NCI-H146 (cell line): Measurements from ENCODE around the gene SCFD2.

ENCODE experiments used
- DNase-seq: peaks from one replicate; lab custom pipeline; 2025; lab: John Stamatoyannopoulos, UW

SCFD2 gene

GRCh38 chr4:52987392-52988056, 378.3 kb downstream of the SCFD2 start:
- DNase-seq: no peak

GRCh38 chr4:52984462-52984881, 381.4 kb downstream of the SCFD2 start:
- no peak for DNase-seq

- DNase-seq: peak; percentile 73
Measured at GRCh38 chr4:52983563-52984303, 382.1 kb downstream of the SCFD2 start.

GRCh38 chr4:52982946-52983340, 382.9 kb downstream of the SCFD2 start:
- no peak for DNase-seq

GRCh38 chr4:52982255-52982945, 383.5 kb downstream of the SCFD2 start:
- DNase-seq: peak; percentile 64

- DNase-seq: no peak
Measured at GRCh38 chr4:52979821-52980590, 385.9 kb downstream of the SCFD2 start.

- DNase-seq: no peak
Measured at GRCh38 chr4:52979020-52979419, 386.8 kb downstream of the SCFD2 start.

- no peak for DNase-seq
Measured at GRCh38 chr4:52977252-52977651, 388.6 kb downstream of the SCFD2 start.

- no peak for DNase-seq
Measured at GRCh38 chr4:52976523-52977230, 389.2 kb downstream of the SCFD2 start.

- no peak for DNase-seq
Measured at GRCh38 chr4:52968691-52969090, 397.2 kb downstream of the SCFD2 start.

- DNase-seq: no peak
Measured at GRCh38 chr4:52968241-52968640, 397.6 kb downstream of the SCFD2 start.

- DNase-seq: no peak
Measured at GRCh38 chr4:52966781-52967180, 399.1 kb downstream of the SCFD2 start.

GRCh38 chr4:52966172-52966571, 399.7 kb downstream of the SCFD2 start:
- DNase-seq: no peak

- DNase-seq: no peak
Measured at GRCh38 chr4:52964561-52965101, 401.2 kb downstream of the SCFD2 start.

- DNase-seq: no peak
Measured at GRCh38 chr4:52964011-52964410, 401.9 kb downstream of the SCFD2 start.

- DNase-seq: no peak
Measured at GRCh38 chr4:52962721-52963120, 403.1 kb downstream of the SCFD2 start.

GRCh38 chr4:52961666-52962412, 404.0 kb downstream of the SCFD2 start:
- DNase-seq: no peak

- no peak for DNase-seq
Measured at GRCh38 chr4:52959541-52959940, 406.3 kb downstream of the SCFD2 start.

GRCh38 chr4:52957835-52958631, 407.8 kb downstream of the SCFD2 start:
- DNase-seq: peak; percentile 63

GRCh38 chr4:52957220-52957686, 408.6 kb downstream of the SCFD2 start:
- peak; percentile 99 for DNase-seq
